ENCODE data around the gene PCBP4.
"Not testable (repeated sequence)": the region's sequence is repeated elsewhere in the genome, so short reads cannot be mapped to it uniquely, and the experiment has no call there.

PCBP4 gene

GRCh38 chr3:51934139-51934850 lies 33.0 kb downstream of the PCBP4 start:
- TF ChIP-seq CTCF (IDR thresholded peaks at IDR 0.05; ENCODE audit: low read depth, low read length): no peak
- no peak overlapping the region for H3K4me3 ChIP-seq (ENCODE audit: low read depth, low read length)

- TF ChIP-seq CTCF (IDR thresholded peaks at IDR 0.05; ENCODE audit: low read depth, low read length): no peak
Measured at GRCh38 chr3:51933471-51934138, 33.6 kb downstream of the PCBP4 start.

GRCh38 chr3:51932471-51933370 lies 34.5 kb downstream of the PCBP4 start:
- H3K4me3 ChIP-seq (ENCODE audit: low read depth, low read length): no peak overlapping the region
- no peak for TF ChIP-seq CTCF (IDR thresholded peaks at IDR 0.05; ENCODE audit: low read depth, low read length)

More at GRCh38 chr3:51933471-51934138, 33.6 kb downstream of the PCBP4 start:
- H3K4me3 ChIP-seq (ENCODE audit: low read depth, low read length): no peak overlapping the region

GRCh38 chr3:51931756-51932155 lies 35.5 kb downstream of the PCBP4 start:
- TF ChIP-seq CTCF (IDR thresholded peaks at IDR 0.05; ENCODE audit: low read depth, low read length): no peak

GRCh38 chr3:51930439-51930838 lies 36.8 kb downstream of the PCBP4 start:
- TF ChIP-seq CTCF (IDR thresholded peaks at IDR 0.05; ENCODE audit: low read depth, low read length): no peak
- no peak overlapping the region for H3K4me3 ChIP-seq (ENCODE audit: low read depth, low read length)

More at GRCh38 chr3:51931756-51932155, 35.5 kb downstream of the PCBP4 start:
- H3K4me3 ChIP-seq (ENCODE audit: low read depth, low read length): no peak overlapping the region

GRCh38 chr3:51929420-51930003 lies 37.7 kb downstream of the PCBP4 start:
- H3K4me3 ChIP-seq (ENCODE audit: low read depth, low read length): no peak overlapping the region
- TF ChIP-seq CTCF (IDR thresholded peaks at IDR 0.05; ENCODE audit: low read depth, low read length): no peak

GRCh38 chr3:51928981-51929380 lies 38.3 kb downstream of the PCBP4 start:
- not testable (repeated sequence) for H3K4me3 ChIP-seq (ENCODE audit: low read depth, low read length)
